K562 (cell line): Measurements from ENCODE around the gene GAPDHS. TPM values are rescaled to one million over a fixed set of nuclear protein-coding genes. Genes with fewer than 3 reads are reported as not detected.

Experiments used
- ATAC-seq: fragments of 200-7000 bp; cut with Tn5 transposase; 3 replicates; pipeline ENCODE4 v1.9.1; 2020; ENCODE audit warnings: moderate library complexity
- BruUV-seq: library from RNA; stranded (reverse); fragments of 400-500 nt; replicated peaks from 2 replicates; lab custom pipeline; 2021; lab: Mats Ljungman, UMichigan
- CTCF ChIA-PET: fragments of 300-600 bp; formaldehyde crosslinking; extraction: SDS; loops from one replicate; lab custom pipeline; 2021; ENCODE audit warnings: low intra/inter-chr PET ratio; lab: Yijun Ruan, JAX
- POLR2A ChIA-PET: fragments of 300-600, 350-650 bp; sonication (Branson Sonifier 250); formaldehyde crosslinking; extraction: SDS; loops from one replicate; lab custom pipeline; 2021; ENCODE audit warnings: antibody characterized with exemption, inconsistent platforms; lab: Yijun Ruan, JAX
- DNase-seq, 4 experiments: peaks; one replicate each; pipeline versions ENCODE4 v3.0.0 to v3.0.0-alpha.2; 2011 to 2018; ENCODE audit warnings: low spot score in 3 of 4, mixed read lengths in 3 of 4; ENCODE audit errors: extremely low read depth in 1 of 4
- FAIRE-seq: peaks from 2 replicates; lab custom pipeline; 2011; peaks lifted over from hg19 to GRCh38; lab: Jason Lieb, UNC
- H2AFZ ChIP-seq: 2 replicates; pipeline ENCODE4 v1.6.0; 2011; ENCODE audit warnings: low read depth, low read length, control low read depth, inconsistent platforms
- H3K27ac ChIP-seq: fragments of 200-600 bp; 3 replicates; pipeline ENCODE4 v1.8.0; 2011; ENCODE audit warnings: low read depth, mild to moderate bottlenecking, control low read depth, inconsistent platforms, low read length, moderate library complexity, mixed read lengths; ENCODE audit errors: extremely low read depth
- H3K27me3 ChIP-seq, 2 experiments: fragments of 300-600 bp in 1 of 2; 2 replicates in 1 of 2; 3 replicates in 1 of 2; pipeline versions ENCODE4 v1.6.0 to v1.8.0; 2011; ENCODE audit warnings: inconsistent platforms in 2 of 2, low read length in 2 of 2, mild to moderate bottlenecking in 1 of 2, mixed read lengths in 1 of 2, moderate library complexity in 1 of 2; ENCODE audit not compliant: control insufficient read depth in 2 of 2, insufficient read depth in 2 of 2
- H3K36me3 ChIP-seq: fragments of 300-600 bp; 3 replicates; pipeline ENCODE4 v1.8.0; 2011; ENCODE audit warnings: mild to moderate bottlenecking, low read length, inconsistent platforms; ENCODE audit not compliant: control insufficient read depth, insufficient read depth
- H3K4me1 ChIP-seq, 2 experiments: fragments of 200-600 bp in 1 of 2; replicated peaks in 1 of 2; 2 replicates in 1 of 2; 3 replicates in 1 of 2; pipeline versions ENCODE4 v1.5.1 to v1.8.0; 2011; ENCODE audit warnings: inconsistent platforms in 2 of 2, low read length in 2 of 2, mild to moderate bottlenecking in 1 of 2, mixed read lengths in 1 of 2, moderate library complexity in 1 of 2; ENCODE audit not compliant: control insufficient read depth in 2 of 2, insufficient read depth in 2 of 2
- H3K4me2 ChIP-seq: 2 replicates; pipeline ENCODE4 v1.6.1; 2011; ENCODE audit warnings: low read length, control low read depth, inconsistent platforms, mixed read lengths; ENCODE audit not compliant: insufficient read depth
- H3K4me3 ChIP-seq: fragments of 200-600 bp; sonication (generic), shearing (Covaris generic); 2 replicates; pipeline ENCODE4 v1.5.1; 2016; ENCODE audit warnings: control low read depth, inconsistent platforms
- H3K79me2 ChIP-seq: fragments of 200-600 bp; 3 replicates; pipeline ENCODE4 v1.8.0; 2011; ENCODE audit warnings: low read length, inconsistent platforms; ENCODE audit not compliant: control insufficient read depth, insufficient read depth
- H3K9ac ChIP-seq, 2 experiments: 2 replicates each; pipeline versions ENCODE4 v1.6.0 to v1.6.1; 2011; ENCODE audit warnings: low read depth in 2 of 2, low read length in 2 of 2, control low read depth in 1 of 2, inconsistent platforms in 1 of 2, mild to moderate bottlenecking in 1 of 2, mixed read lengths in 1 of 2; ENCODE audit not compliant: insufficient read depth in 1 of 2
- H3K9me1 ChIP-seq: one replicate; pipeline ENCODE4 v1.6.0; 2011; ENCODE audit warnings: inconsistent platforms, mild to moderate bottlenecking, low read length, moderate library complexity; ENCODE audit not compliant: control insufficient read depth, insufficient read depth
- H3K9me3 ChIP-seq: replicated peaks from 2 replicates; pipeline ENCODE4 v1.5.1; 2011; ENCODE audit warnings: low read depth, low read length, inconsistent platforms; ENCODE audit not compliant: control insufficient read depth, insufficient read depth
- H4K20me1 ChIP-seq: replicated peaks from 2 replicates; pipeline ENCODE4 v1.6.1; 2011; ENCODE audit warnings: low read length, inconsistent platforms, mixed read lengths; ENCODE audit not compliant: control insufficient read depth, insufficient read depth
- CCAR2 ChIP-seq: fragments of 200-400 bp; formaldehyde crosslinking; IDR thresholded peaks from 2 replicates; pipeline ENCODE4 v1.6.1; 2017; ENCODE audit warnings: mild to moderate bottlenecking, low read depth, low read length
- EGR1 ChIP-seq: fragments of 450-650 bp; conservative IDR thresholded peaks from 2 replicates; pipeline ENCODE4 v1.6.1; 2017; ENCODE audit warnings: mild to moderate bottlenecking
- GATAD2A ChIP-seq: fragments of 450-650 bp; IDR thresholded peaks from 2 replicates; pipeline ENCODE4 v1.6.1; 2017
- RAD21 ChIP-seq, 2 experiments: fragments of 250-450 bp in 1 of 2; fragments of 450-650 bp in 1 of 2; sonication (Bioruptor Pico) in 1 of 2; formaldehyde crosslinking in 1 of 2; IDR thresholded peaks in 1 of 2; conservative IDR thresholded peaks in 1 of 2; 2 replicates each; pipeline versions ENCODE4 v1.4.0 to v1.8.0; 2020 to 2022; ENCODE audit warnings: mild to moderate bottlenecking in 2 of 2, moderate library complexity in 1 of 2
- SFPQ ChIP-seq: fragments of 200-400 bp; formaldehyde crosslinking; IDR thresholded peaks from 2 replicates; pipeline ENCODE4 v1.6.1; 2017; ENCODE audit warnings: mild to moderate bottlenecking, low read depth, low read length, moderate library complexity
- TCF7L2 ChIP-seq: fragments of 150-350 bp; IDR thresholded peaks from 2 replicates; pipeline ENCODE4 v1.6.1; 2016; ENCODE audit warnings: low read depth, mild to moderate bottlenecking, low read length, moderate library complexity
- ZBTB34 ChIP-seq: fragments of 250-450 bp; sonication (Bioruptor Pico); IDR thresholded peaks from 2 replicates; pipeline ENCODE4 v1.8.0; 2021; ENCODE audit warnings: mild to moderate bottlenecking, moderate library complexity
- ZNF280B ChIP-seq: fragments of 250-450 bp; sonication (Bioruptor Pico); IDR thresholded peaks from 2 replicates; pipeline ENCODE4 v1.5.1; 2021; ENCODE audit warnings: mild to moderate bottlenecking
- WGBS: fragments of 100-300 bp; shearing (Covaris generic); methylation state at CpG from one replicate; pipeline ENCODE4 v1.1.6; 2016; ENCODE audit warnings: low coverage, mixed read lengths; ENCODE audit not compliant: insufficient coverage; ENCODE audit errors: missing lambda C conversion rate; 5-methylcytosine and 5-hydroxymethylcytosine counted together
- in situ Hi-C: fragments of 300-500 bp; cut with MboI; formaldehyde crosslinking; loops from 4 replicates; pipeline ENCODE4 v1.15.0; 2018; ENCODE audit warnings: inconsistent platforms, mixed read lengths
- intact Hi-C: fragments of 100-400 bp; cut with micrococcal nuclease; formaldehyde crosslinking; loops from 2 replicates; pipeline ENCODE4 v1.14.2; 2022
- polyA plus RNA-seq, 8 experiments: library from polyadenylated mRNA; depleted of rRNA in 4 of 8; stranded (reverse) in 5 of 8; unstranded in 3 of 8; fragments of >200 nt; fragmentation: Nextera tagmentation in 2 of 8; fragmentation: Illumina TruSeq in 1 of 8; extraction: Ambion mirVana in 2 of 8; extraction: Trizol in 1 of 8; gene quantifications; 2 replicates each; pipeline versions ENCODE4 v1.2.1 to v1.2.3, GENCODE V29; 2011 to 2014; ENCODE audit warnings: inconsistent platforms in 1 of 8, missing spikeins in 1 of 8
- total RNA-seq, 7 experiments: library from RNA; depleted of rRNA in 6 of 7; stranded (reverse); fragments of >200 nt in 6 of 7; fragmentation: Illumina TruSeq in 2 of 7; extraction: Trizol in 2 of 7; gene quantifications; 2 replicates each; pipeline versions ENCODE4 v1.2.1 to v1.2.3, GENCODE V29; 2011 to 2021; ENCODE audit warnings: low replicate concordance in 1 of 7
- TF ChIP-seq, protein P1 (sequence below), 3 experiments: IDR thresholded peaks in 2 of 3; conservative IDR thresholded peaks in 1 of 3; 2 replicates each; pipeline ENCODE4 v1.5.1; 2011 to 2012; ENCODE audit warnings: low read length in 3 of 3, mild to moderate bottlenecking in 3 of 3, control low read depth in 2 of 3, improper control_type of control experiment in 1 of 3, inconsistent platforms in 1 of 3, low read depth in 1 of 3, mixed read lengths in 1 of 3, moderate library complexity in 1 of 3; ENCODE audit not compliant: insufficient read depth in 2 of 3
- TF ChIP-seq, protein P2 (sequence below): sonication (generic); formaldehyde crosslinking; IDR thresholded peaks from 2 replicates; pipeline ENCODE4 v1.8.0; 2023; ENCODE audit warnings: mild to moderate bottlenecking, missing genetic modification reagents

The GAPDHS gene
- total and polyA plus RNA-seq, 9 of the 15 experiments (the other 6 are each of a cell fraction or from before 2014, with no cell fraction given), result 0.08 to 0.12 TPM; not detected in 7

- H3K9me3 ChIP-seq, result no peaks in the 10 kb centered on the region
- peaks cover 63 to 91% of the 10 kb centered on the region in 2 experiments for H3K27me3 ChIP-seq
- no TSS peak for BruUV-seq
- FAIRE-seq (no peak), ATAC-seq (no peak)
- no peaks in the 10 kb centered on the region for H3K36me3 ChIP-seq
- no peak for TF ChIP-seq ZBTB34 (CRISPR knock-in tag)
- no peak for TF ChIP-seq EGR1
- no peak for TF ChIP-seq TCF7L2
- no peak for TF ChIP-seq CCAR2
- no peak for TF ChIP-seq SFPQ
- TF ChIP-seq RAD21 (CRISPR knock-in tag; conservative IDR thresholded peaks at IDR 0.05 in 1 of 2, IDR thresholded peaks at IDR 0.05 in 1 of 2), result no peak
- TF ChIP-seq, protein P1, sequence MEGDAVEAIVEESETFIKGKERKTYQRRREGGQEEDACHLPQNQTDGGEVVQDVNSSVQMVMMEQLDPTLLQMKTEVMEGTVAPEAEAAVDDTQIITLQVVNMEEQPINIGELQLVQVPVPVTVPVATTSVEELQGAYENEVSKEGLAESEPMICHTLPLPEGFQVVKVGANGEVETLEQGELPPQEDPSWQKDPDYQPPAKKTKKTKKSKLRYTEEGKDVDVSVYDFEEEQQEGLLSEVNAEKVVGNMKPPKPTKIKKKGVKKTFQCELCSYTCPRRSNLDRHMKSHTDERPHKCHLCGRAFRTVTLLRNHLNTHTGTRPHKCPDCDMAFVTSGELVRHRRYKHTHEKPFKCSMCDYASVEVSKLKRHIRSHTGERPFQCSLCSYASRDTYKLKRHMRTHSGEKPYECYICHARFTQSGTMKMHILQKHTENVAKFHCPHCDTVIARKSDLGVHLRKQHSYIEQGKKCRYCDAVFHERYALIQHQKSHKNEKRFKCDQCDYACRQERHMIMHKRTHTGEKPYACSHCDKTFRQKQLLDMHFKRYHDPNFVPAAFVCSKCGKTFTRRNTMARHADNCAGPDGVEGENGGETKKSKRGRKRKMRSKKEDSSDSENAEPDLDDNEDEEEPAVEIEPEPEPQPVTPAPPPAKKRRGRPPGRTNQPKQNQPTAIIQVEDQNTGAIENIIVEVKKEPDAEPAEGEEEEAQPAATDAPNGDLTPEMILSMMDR (IDR thresholded peaks at IDR 0.05 in 2 of 3, conservative IDR thresholded peaks at IDR 0.05 in 1 of 3; ENCODE audit: insufficient read depth in 2 of 3, low read depth in 1 of 3, low read length in 3 of 3), result no peak
- TF ChIP-seq, protein P2, sequence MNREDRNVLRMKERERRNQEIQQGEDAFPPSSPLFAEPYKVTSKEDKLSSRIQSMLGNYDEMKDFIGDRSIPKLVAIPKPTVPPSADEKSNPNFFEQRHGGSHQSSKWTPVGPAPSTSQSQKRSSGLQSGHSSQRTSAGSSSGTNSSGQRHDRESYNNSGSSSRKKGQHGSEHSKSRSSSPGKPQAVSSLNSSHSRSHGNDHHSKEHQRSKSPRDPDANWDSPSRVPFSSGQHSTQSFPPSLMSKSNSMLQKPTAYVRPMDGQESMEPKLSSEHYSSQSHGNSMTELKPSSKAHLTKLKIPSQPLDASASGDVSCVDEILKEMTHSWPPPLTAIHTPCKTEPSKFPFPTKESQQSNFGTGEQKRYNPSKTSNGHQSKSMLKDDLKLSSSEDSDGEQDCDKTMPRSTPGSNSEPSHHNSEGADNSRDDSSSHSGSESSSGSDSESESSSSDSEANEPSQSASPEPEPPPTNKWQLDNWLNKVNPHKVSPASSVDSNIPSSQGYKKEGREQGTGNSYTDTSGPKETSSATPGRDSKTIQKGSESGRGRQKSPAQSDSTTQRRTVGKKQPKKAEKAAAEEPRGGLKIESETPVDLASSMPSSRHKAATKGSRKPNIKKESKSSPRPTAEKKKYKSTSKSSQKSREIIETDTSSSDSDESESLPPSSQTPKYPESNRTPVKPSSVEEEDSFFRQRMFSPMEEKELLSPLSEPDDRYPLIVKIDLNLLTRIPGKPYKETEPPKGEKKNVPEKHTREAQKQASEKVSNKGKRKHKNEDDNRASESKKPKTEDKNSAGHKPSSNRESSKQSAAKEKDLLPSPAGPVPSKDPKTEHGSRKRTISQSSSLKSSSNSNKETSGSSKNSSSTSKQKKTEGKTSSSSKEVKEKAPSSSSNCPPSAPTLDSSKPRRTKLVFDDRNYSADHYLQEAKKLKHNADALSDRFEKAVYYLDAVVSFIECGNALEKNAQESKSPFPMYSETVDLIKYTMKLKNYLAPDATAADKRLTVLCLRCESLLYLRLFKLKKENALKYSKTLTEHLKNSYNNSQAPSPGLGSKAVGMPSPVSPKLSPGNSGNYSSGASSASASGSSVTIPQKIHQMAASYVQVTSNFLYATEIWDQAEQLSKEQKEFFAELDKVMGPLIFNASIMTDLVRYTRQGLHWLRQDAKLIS, result no peak
- no peak for TF ChIP-seq ZNF280B (CRISPR knock-in tag)
- TF ChIP-seq GATAD2A, result no peak
- TF ChIP-seq, all 486 proteins: peak for 0
- DNase-seq, result no peak
- H3K4me3 ChIP-seq, result no peak overlapping the region
- CTCF ChIA-PET, result no interaction called here
- in situ Hi-C loops, result no loop called here
- no peak overlapping the region for H3K9ac ChIP-seq
- no peaks in the 10 kb centered on the region for H3K79me2 ChIP-seq
- intact Hi-C loops, result no loop called here
- no peak overlapping the region for H3K4me2 ChIP-seq
- 0% methylated on average over 3 of the region's 3 CpGs for WGBS
- peaks cover 0 to 22% of the 10 kb centered on the region in 2 experiments; a peak in 2 of 5 replicates for H3K4me1 ChIP-seq
- peaks cover 2% of the 10 kb centered on the region for H3K9me1 ChIP-seq
- no peak overlapping the region for H3K27ac ChIP-seq
- no peak overlapping the region for H2AFZ ChIP-seq
- peaks cover 18% of the 10 kb centered on the region for H4K20me1 ChIP-seq
- POLR2A ChIA-PET, result interaction anchor here (0.5 to 0.7 kb wide), 2 partner anchors 16 to 30 kb away, joined by 3 read pairs; no protein-coding TSS in a partner anchor
These were observed 25.1 kb upstream of the GAPDHS start for GRCh38 chr19:35508129-35508528.
